GM23338 (cell line): ENCODE measurements around the gene DSG3. TPM values are rescaled to one million over a fixed set of nuclear protein-coding genes. Genes with fewer than 3 reads are reported as not detected.
A peak's percentile ranks its signal among the peaks of the same experiment; 100 is the strongest.

Experiments used
- ATAC-seq: fragments of 200-7000 bp; cut with Tn5 transposase; 3 replicates; pipeline ENCODE4 v1.9.1; 2020
- DNase-seq: peaks from one replicate; pipeline ENCODE4 v3.0.0-alpha.2; 2015; ENCODE audit warnings: low spot score
- H2AFZ ChIP-seq: fragments of 200-600 bp; sonication (generic); 2 replicates; pipeline ENCODE4 v1.8.0; 2016; ENCODE audit warnings: antibody characterized with exemption, mild to moderate bottlenecking, moderate library complexity
- H3F3A ChIP-seq: fragments of 200-600 bp; sonication (generic); replicated peaks from 2 replicates; pipeline ENCODE4 v1.8.0; 2017; ENCODE audit warnings: antibody characterized with exemption, mixed run types, low read depth
- H3K27ac ChIP-seq: fragments of 200-600 bp; sonication (generic); 2 replicates; pipeline ENCODE4 v1.6.1; 2016; ENCODE audit warnings: low read depth
- H3K27me3 ChIP-seq: fragments of 200-600 bp; sonication (generic); 2 replicates; pipeline ENCODE4 v1.8.0; 2016; ENCODE audit warnings: mild to moderate bottlenecking, mixed run types, moderate library complexity; ENCODE audit not compliant: insufficient read depth
- H3K36me3 ChIP-seq: fragments of 200-600 bp; sonication (generic); 2 replicates; pipeline ENCODE4 v1.8.0; 2016; ENCODE audit warnings: mild to moderate bottlenecking; ENCODE audit not compliant: insufficient read depth
- H3K4me1 ChIP-seq: fragments of 200-600 bp; sonication (generic); 2 replicates; pipeline ENCODE4 v1.8.0; 2016; ENCODE audit warnings: mild to moderate bottlenecking, moderate library complexity; ENCODE audit not compliant: insufficient read depth
- H3K4me2 ChIP-seq: fragments of 200-600 bp; sonication (generic); 2 replicates; pipeline ENCODE4 v1.7.1; 2017; ENCODE audit warnings: mixed run types
- H3K4me3 ChIP-seq: fragments of 200-600 bp; sonication (generic); 2 replicates; pipeline ENCODE4 v1.6.1; 2016; ENCODE audit warnings: mixed run types
- H3K79me2 ChIP-seq: fragments of 200-600 bp; sonication (generic); replicated peaks from 2 replicates; pipeline ENCODE4 v1.8.0; 2017; ENCODE audit warnings: mild to moderate bottlenecking; ENCODE audit not compliant: insufficient read depth
- H3K9me2 ChIP-seq: fragments of 200-600 bp; sonication (generic); 2 replicates; pipeline ENCODE4 v1.8.0; 2017; ENCODE audit not compliant: insufficient read depth
- H4K20me1 ChIP-seq: fragments of 200-600 bp; sonication (generic); replicated peaks from 2 replicates; pipeline ENCODE4 v1.8.0; 2017; ENCODE audit warnings: mild to moderate bottlenecking; ENCODE audit not compliant: insufficient read depth
- H3K27ac Mint-ChIP-seq: 2 replicates; pipeline ENCODE4 v1.8.0; 2020; ENCODE audit warnings: inconsistent platforms, mild to moderate bottlenecking, moderate library complexity, mixed read lengths
- H3K27me3 Mint-ChIP-seq: 3 replicates; pipeline ENCODE4 v1.8.0; 2022; ENCODE audit warnings: low read depth, mild to moderate bottlenecking, moderate library complexity, mixed read lengths, inconsistent platforms; ENCODE audit not compliant: insufficient read depth, poor library complexity
- H3K36me3 Mint-ChIP-seq: 3 replicates; pipeline ENCODE4 v1.8.0; 2021; ENCODE audit warnings: low read depth, mild to moderate bottlenecking, inconsistent platforms, moderate library complexity, mixed read lengths
- H3K4me1 Mint-ChIP-seq: 3 replicates; pipeline ENCODE4 v1.8.0; 2020; ENCODE audit warnings: mild to moderate bottlenecking, inconsistent platforms, mixed read lengths
- H3K4me3 Mint-ChIP-seq: 3 replicates; pipeline ENCODE4 v1.8.0; 2021; ENCODE audit warnings: moderate library complexity, mild to moderate bottlenecking, inconsistent platforms, mixed read lengths
- H3K9me3 Mint-ChIP-seq: 3 replicates; pipeline ENCODE4 v1.8.0; 2020; ENCODE audit warnings: moderate library complexity, mild to moderate bottlenecking, inconsistent platforms, mixed read lengths
- CREB1 ChIP-seq: fragments of 250-450 bp; sonication (Bioruptor Pico); IDR thresholded peaks from 2 replicates; pipeline ENCODE4 v1.5.0; 2020; ENCODE audit warnings: low read depth, mild to moderate bottlenecking, moderate library complexity
- CTCF ChIP-seq, 2 experiments: fragments of 200-600 bp in 1 of 2; sonication (generic) in 1 of 2; conservative IDR thresholded peaks; 2 replicates each; pipeline versions ENCODE4 v1.5.1 to v1.6.1; 2016 to 2017; ENCODE audit warnings: antibody characterized with exemption in 2 of 2, low read depth in 2 of 2, mild to moderate bottlenecking in 2 of 2, moderate library complexity in 1 of 2
- ETS1 ChIP-seq: IDR thresholded peaks from 2 replicates; pipeline ENCODE4 v1.6.1; 2016; ENCODE audit warnings: antibody characterized with exemption
- EZH2 ChIP-seq: fragments of 200-600 bp; sonication (generic); IDR thresholded peaks from one replicate; pipeline ENCODE4 v1.8.0; 2017; ENCODE audit warnings: antibody characterized with exemption, mild to moderate bottlenecking, low read depth; ENCODE audit not compliant: unreplicated experiment
- EZH2phosphoT487 ChIP-seq: fragments of 200-600 bp; sonication (generic); IDR thresholded peaks from one replicate; pipeline ENCODE4 v1.8.1; 2018; ENCODE audit warnings: antibody characterized with exemption; ENCODE audit not compliant: unreplicated experiment
- JUNB ChIP-seq: IDR thresholded peaks from one replicate; pipeline ENCODE4 v1.6.1; 2016; ENCODE audit warnings: antibody characterized with exemption; ENCODE audit not compliant: unreplicated experiment
- NANOG ChIP-seq: IDR thresholded peaks from 2 replicates; pipeline ENCODE4 v1.6.1; 2016; ENCODE audit warnings: antibody characterized with exemption, borderline replicate concordance
- POLR2AphosphoS5 ChIP-seq: IDR thresholded peaks from 2 replicates; pipeline ENCODE4 v1.6.1; 2016; ENCODE audit warnings: antibody characterized with exemption, low read depth
- STAT1 ChIP-seq: IDR thresholded peaks from one replicate; pipeline ENCODE4 v1.6.1; 2016; ENCODE audit warnings: antibody characterized with exemption; ENCODE audit not compliant: unreplicated experiment
- ZNF114 ChIP-seq: fragments of 250-450 bp; sonication (Bioruptor Pico); IDR thresholded peaks from 2 replicates; pipeline ENCODE4 v1.5.0; 2020; ENCODE audit warnings: mild to moderate bottlenecking, moderate library complexity
- ZNF331 ChIP-seq: fragments of 250-450 bp; sonication (Bioruptor Pico); IDR thresholded peaks from 2 replicates; pipeline ENCODE4 v1.5.0; 2020; ENCODE audit warnings: low read depth, mild to moderate bottlenecking, moderate library complexity
- polyA plus RNA-seq: library from polyadenylated mRNA; unstranded; fragments of >200 nt; fragmentation: Nextera tagmentation; extraction: Ambion mirVana; gene quantifications from 2 replicates; pipeline ENCODE4 v1.2.1, GENCODE V29; 2016
- total RNA-seq: library from RNA; depleted of rRNA; stranded (reverse); fragments of >200 nt; shearing (Covaris generic); gene quantifications from 2 replicates; pipeline ENCODE4 v1.2.3, GENCODE V29; 2014
- TF ChIP-seq, protein P1 (sequence below): IDR thresholded peaks from one replicate; pipeline ENCODE4 v1.6.1; 2018; ENCODE audit warnings: antibody characterized with exemption; ENCODE audit not compliant: unreplicated experiment
- TF ChIP-seq, protein P2 (sequence below): fragments of 250-450 bp; sonication (Bioruptor Pico); IDR thresholded peaks from 2 replicates; pipeline ENCODE4 v1.5.0; 2020; ENCODE audit warnings: mild to moderate bottlenecking, moderate library complexity

DSG3 gene
- total and polyA plus RNA-seq, 2 experiments from 2014 or later: 0.05 to 0.24 TPM

DNA sequence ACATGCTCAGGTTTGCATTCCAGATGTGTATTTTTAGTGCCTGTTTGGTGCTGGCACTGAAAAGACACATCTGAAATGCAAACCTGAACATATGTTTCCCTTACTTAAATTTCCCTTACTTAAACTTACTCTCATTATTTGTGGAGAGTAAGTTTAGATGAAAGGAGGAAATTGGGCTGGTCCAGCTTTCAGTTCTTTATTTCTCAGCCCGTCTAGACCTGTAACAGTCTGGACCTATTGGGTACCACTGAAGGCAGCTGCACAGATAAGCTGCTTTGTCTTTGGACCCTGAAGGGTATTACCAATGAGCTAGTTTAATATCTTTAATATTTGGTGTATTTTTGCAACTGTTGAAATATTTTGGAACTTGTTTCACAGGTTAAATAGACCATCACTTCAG, 17.0 kb upstream of the DSG3 start:
- Histone ChIP-seq H3K4me1 (peaks cover 3% of the 10 kb centered on the region), H3K27me3 (no peaks in the 10 kb centered on the region), H2AFZ (peak overlapping the region; percentile 97; the same call in 1 of the 2 replicates), H3K4me3 (no peak overlapping the region), H3K79me2 (no peaks in the 10 kb centered on the region), H3K27ac (no peak overlapping the region), H4K20me1 (no peaks in the 10 kb centered on the region), H3K4me2 (no peak overlapping the region), H3K9me2 (no peaks in the 10 kb centered on the region), H3K36me3 (no peaks in the 10 kb centered on the region), H3F3A (no peaks in the 10 kb centered on the region)
- TF ChIP-seq POLR2AphosphoS5 (no peak), NANOG (no peak), CTCF (conservative IDR thresholded peaks at IDR 0.05; ENCODE audit: low read depth in 2 of 2) (no peak), CREB1 (CRISPR knock-in tag) (no peak), ETS1 (no peak), EZH2phosphoT487 (no peak), STAT1 (no peak), EZH2 (no peak), ZNF114 (no peak), JUNB (no peak), ZNF331 (CRISPR knock-in tag) (no peak)
- TF ChIP-seq, protein P1, sequence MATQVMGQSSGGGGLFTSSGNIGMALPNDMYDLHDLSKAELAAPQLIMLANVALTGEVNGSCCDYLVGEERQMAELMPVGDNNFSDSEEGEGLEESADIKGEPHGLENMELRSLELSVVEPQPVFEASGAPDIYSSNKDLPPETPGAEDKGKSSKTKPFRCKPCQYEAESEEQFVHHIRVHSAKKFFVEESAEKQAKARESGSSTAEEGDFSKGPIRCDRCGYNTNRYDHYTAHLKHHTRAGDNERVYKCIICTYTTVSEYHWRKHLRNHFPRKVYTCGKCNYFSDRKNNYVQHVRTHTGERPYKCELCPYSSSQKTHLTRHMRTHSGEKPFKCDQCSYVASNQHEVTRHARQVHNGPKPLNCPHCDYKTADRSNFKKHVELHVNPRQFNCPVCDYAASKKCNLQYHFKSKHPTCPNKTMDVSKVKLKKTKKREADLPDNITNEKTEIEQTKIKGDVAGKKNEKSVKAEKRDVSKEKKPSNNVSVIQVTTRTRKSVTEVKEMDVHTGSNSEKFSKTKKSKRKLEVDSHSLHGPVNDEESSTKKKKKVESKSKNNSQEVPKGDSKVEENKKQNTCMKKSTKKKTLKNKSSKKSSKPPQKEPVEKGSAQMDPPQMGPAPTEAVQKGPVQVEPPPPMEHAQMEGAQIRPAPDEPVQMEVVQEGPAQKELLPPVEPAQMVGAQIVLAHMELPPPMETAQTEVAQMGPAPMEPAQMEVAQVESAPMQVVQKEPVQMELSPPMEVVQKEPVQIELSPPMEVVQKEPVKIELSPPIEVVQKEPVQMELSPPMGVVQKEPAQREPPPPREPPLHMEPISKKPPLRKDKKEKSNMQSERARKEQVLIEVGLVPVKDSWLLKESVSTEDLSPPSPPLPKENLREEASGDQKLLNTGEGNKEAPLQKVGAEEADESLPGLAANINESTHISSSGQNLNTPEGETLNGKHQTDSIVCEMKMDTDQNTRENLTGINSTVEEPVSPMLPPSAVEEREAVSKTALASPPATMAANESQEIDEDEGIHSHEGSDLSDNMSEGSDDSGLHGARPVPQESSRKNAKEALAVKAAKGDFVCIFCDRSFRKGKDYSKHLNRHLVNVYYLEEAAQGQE: no peak
- TF ChIP-seq, protein P2, sequence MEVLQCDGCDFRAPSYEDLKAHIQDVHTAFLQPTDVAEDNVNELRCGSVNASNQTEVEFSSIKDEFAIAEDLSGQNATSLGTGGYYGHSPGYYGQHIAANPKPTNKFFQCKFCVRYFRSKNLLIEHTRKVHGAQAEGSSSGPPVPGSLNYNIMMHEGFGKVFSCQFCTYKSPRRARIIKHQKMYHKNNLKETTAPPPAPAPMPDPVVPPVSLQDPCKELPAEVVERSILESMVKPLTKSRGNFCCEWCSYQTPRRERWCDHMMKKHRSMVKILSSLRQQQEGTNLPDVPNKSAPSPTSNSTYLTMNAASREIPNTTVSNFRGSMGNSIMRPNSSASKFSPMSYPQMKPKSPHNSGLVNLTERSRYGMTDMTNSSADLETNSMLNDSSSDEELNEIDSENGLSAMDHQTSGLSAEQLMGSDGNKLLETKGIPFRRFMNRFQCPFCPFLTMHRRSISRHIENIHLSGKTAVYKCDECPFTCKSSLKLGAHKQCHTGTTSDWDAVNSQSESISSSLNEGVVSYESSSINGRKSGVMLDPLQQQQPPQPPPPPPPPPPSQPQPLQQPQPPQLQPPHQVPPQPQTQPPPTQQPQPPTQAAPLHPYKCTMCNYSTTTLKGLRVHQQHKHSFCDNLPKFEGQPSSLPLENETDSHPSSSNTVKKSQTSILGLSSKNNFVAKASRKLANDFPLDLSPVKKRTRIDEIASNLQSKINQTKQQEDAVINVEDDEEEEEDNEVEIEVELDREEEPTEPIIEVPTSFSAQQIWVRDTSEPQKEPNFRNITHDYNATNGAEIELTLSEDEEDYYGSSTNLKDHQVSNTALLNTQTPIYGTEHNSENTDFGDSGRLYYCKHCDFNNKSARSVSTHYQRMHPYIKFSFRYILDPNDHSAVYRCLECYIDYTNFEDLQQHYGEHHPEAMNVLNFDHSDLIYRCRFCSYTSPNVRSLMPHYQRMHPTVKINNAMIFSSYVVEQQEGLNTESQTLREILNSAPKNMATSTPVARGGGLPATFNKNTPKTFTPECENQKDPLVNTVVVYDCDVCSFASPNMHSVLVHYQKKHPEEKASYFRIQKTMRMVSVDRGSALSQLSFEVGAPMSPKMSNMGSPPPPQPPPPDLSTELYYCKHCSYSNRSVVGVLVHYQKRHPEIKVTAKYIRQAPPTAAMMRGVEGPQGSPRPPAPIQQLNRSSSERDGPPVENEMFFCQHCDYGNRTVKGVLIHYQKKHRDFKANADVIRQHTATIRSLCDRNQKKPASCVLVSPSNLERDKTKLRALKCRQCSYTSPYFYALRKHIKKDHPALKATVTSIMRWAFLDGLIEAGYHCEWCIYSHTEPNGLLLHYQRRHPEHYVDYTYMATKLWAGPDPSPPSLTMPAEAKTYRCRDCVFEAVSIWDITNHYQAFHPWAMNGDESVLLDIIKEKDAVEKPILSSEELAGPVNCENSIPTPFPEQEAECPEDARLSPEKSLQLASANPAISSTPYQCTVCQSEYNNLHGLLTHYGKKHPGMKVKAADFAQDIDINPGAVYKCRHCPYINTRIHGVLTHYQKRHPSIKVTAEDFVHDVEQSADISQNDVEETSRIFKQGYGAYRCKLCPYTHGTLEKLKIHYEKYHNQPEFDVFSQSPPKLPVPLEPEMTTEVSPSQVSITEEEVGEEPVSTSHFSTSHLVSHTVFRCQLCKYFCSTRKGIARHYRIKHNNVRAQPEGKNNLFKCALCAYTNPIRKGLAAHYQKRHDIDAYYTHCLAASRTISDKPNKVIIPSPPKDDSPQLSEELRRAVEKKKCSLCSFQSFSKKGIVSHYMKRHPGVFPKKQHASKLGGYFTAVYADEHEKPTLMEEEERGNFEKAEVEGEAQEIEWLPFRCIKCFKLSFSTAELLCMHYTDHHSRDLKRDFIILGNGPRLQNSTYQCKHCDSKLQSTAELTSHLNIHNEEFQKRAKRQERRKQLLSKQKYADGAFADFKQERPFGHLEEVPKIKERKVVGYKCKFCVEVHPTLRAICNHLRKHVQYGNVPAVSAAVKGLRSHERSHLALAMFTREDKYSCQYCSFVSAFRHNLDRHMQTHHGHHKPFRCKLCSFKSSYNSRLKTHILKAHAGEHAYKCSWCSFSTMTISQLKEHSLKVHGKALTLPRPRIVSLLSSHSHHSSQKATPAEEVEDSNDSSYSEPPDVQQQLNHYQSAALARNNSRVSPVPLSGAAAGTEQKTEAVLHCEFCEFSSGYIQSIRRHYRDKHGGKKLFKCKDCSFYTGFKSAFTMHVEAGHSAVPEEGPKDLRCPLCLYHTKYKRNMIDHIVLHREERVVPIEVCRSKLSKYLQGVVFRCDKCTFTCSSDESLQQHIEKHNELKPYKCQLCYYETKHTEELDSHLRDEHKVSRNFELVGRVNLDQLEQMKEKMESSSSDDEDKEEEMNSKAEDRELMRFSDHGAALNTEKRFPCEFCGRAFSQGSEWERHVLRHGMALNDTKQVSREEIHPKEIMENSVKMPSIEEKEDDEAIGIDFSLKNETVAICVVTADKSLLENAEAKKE: no peak
- Mint-ChIP-seq H3K4me1 (peaks cover 7% of the 10 kb centered on the region), H3K36me3 (no peaks in the 10 kb centered on the region), H3K27me3 (peaks cover 2% of the 10 kb centered on the region), H3K27ac (no peak overlapping the region), H3K4me3 (no peak overlapping the region), H3K9me3 (peaks cover 4% of the 10 kb centered on the region; the same call in 2 of the 3 replicates)
- DNase-seq (no peak), ATAC-seq (no peak)
